HCT116 (cell line): ENCODE measurements around the gene E2F6. TPM values are rescaled to one million over a fixed set of nuclear protein-coding genes. Genes with fewer than 3 reads are reported as not detected.

Source experiments
- ATAC-seq: fragments of 200-7000 bp; cut with Tn5 transposase; 2 replicates; pipeline ENCODE4 v1.9.1; 2020; ENCODE audit warnings: mild to moderate bottlenecking, moderate library complexity
- BruUV-seq: library from RNA; stranded (reverse); fragments of 400-500 nt; replicated peaks from 2 replicates; lab custom pipeline; 2021; lab: Mats Ljungman, UMichigan
- CTCF ChIA-PET: fragments of 300-600 bp; sonication (Branson Sonifier 250); formaldehyde crosslinking; loops from one replicate; lab custom pipeline; 2021; ENCODE audit warnings: antibody characterized with exemption; lab: Charles Lee
- POLR2A ChIA-PET: fragments of 300-600, 350-600 bp; sonication (Branson Sonifier 250); formaldehyde crosslinking; loops from one replicate; lab custom pipeline; 2021; ENCODE audit warnings: antibody characterized with exemption; lab: Charles Lee
- RAD21 ChIA-PET, 2 experiments: fragments of 300-600 bp; sonication (Branson Sonifier 250); formaldehyde crosslinking; loops; one replicate each; lab custom pipeline; 2023; ENCODE audit warnings: low total read pairs in 2 of 2; ENCODE audit not compliant: uncharacterized antibody in 2 of 2, unreplicated experiment in 2 of 2, low non-redundant PET in 1 of 2; lab: Charles Lee
- DNase-seq: peaks from one replicate; pipeline ENCODE4 v3.0.0-alpha.2; 2010; ENCODE audit warnings: low read depth, low spot score
- H2AFZ ChIP-seq: fragments of 200-600 bp; shearing (Covaris generic), sonication (generic); 2 replicates; pipeline ENCODE4 v1.6.1; 2017; ENCODE audit warnings: low read depth, mixed run types, mixed read lengths, antibody characterized with exemption, low read length; ENCODE audit not compliant: poor library complexity, severe bottlenecking
- H3K27ac ChIP-seq: 2 replicates; pipeline ENCODE4 v1.5.1; 2012; ENCODE audit warnings: low read depth, low read length
- H3K27me3 ChIP-seq: fragments of 200-600 bp; sonication (generic); 2 replicates; pipeline ENCODE4 v1.6.1; 2016; ENCODE audit warnings: mixed run types, low read length, mixed read lengths; ENCODE audit not compliant: insufficient read depth
- H3K36me3 ChIP-seq, 2 experiments: fragments of 200-500 bp in 1 of 2; fragments of 200-600 bp in 1 of 2; sonication (Bioruptor generic) in 1 of 2; sonication (generic) in 1 of 2; 2 replicates each; pipeline versions ENCODE4 v1.5.1 to v1.6.1; 2014 to 2016; ENCODE audit warnings: low read length in 2 of 2, inconsistent platforms in 1 of 2, mixed read lengths in 1 of 2, mixed run types in 1 of 2; ENCODE audit not compliant: insufficient read depth in 2 of 2, control insufficient read depth in 1 of 2
- H3K4me1 ChIP-seq, 2 experiments: fragments of 200-600 bp in 1 of 2; sonication (generic) in 1 of 2; 2 replicates each; pipeline versions ENCODE4 v1.5.1 to v1.6.1; 2012 to 2017; ENCODE audit warnings: low read length in 2 of 2, inconsistent platforms in 1 of 2, mild to moderate bottlenecking in 1 of 2, mixed read lengths in 1 of 2, mixed run types in 1 of 2, moderate library complexity in 1 of 2; ENCODE audit not compliant: insufficient read depth in 2 of 2, control insufficient read depth in 1 of 2
- H3K4me2 ChIP-seq: fragments of 200-600 bp; sonication (generic); 2 replicates; pipeline ENCODE4 v1.6.1; 2017; ENCODE audit warnings: mixed run types, low read length, mixed read lengths
- H3K4me3 ChIP-seq, 2 experiments: fragments of 200-600 bp in 1 of 2; sonication (generic) in 1 of 2; replicated peaks in 1 of 2; 2 replicates each; pipeline ENCODE4 v1.5.1; 2011 to 2016; ENCODE audit warnings: low read length in 2 of 2, control low read depth in 1 of 2, low read depth in 1 of 2, mild to moderate bottlenecking in 1 of 2, mixed read lengths in 1 of 2, mixed run types in 1 of 2
- H3K79me2 ChIP-seq: fragments of 200-600 bp; sonication (generic); 2 replicates; pipeline ENCODE4 v1.6.1; 2017; ENCODE audit warnings: mild to moderate bottlenecking, mixed run types, low read length, moderate library complexity, mixed read lengths; ENCODE audit not compliant: insufficient read depth
- H3K9ac ChIP-seq: fragments of 200-600 bp; sonication (generic); 2 replicates; pipeline ENCODE4 v1.6.1; 2016; ENCODE audit warnings: low read length, mixed read lengths
- H3K9me2 ChIP-seq: fragments of 200-600 bp; sonication (generic), shearing (Covaris generic); 2 replicates; pipeline ENCODE4 v1.6.1; 2017; ENCODE audit warnings: mixed run types, mild to moderate bottlenecking, moderate library complexity; ENCODE audit not compliant: insufficient read depth
- H3K9me3 ChIP-seq, 2 experiments: fragments of 200-500 bp in 1 of 2; fragments of 200-600 bp in 1 of 2; sonication (Bioruptor generic) in 1 of 2; sonication (generic) in 1 of 2; 2 replicates each; pipeline ENCODE4 v1.6.1; 2014 to 2017; ENCODE audit warnings: low read length in 2 of 2, mixed read lengths in 2 of 2, inconsistent platforms in 1 of 2, low read depth in 1 of 2, mild to moderate bottlenecking in 1 of 2, mixed run types in 1 of 2, moderate library complexity in 1 of 2; ENCODE audit not compliant: control insufficient read depth in 1 of 2, insufficient read depth in 1 of 2
- H4K20me1 ChIP-seq: fragments of 200-600 bp; sonication (generic), shearing (Covaris generic); 2 replicates; pipeline ENCODE4 v1.6.1; 2017; ENCODE audit warnings: mixed run types, mild to moderate bottlenecking, moderate library complexity; ENCODE audit not compliant: insufficient read depth
- ATF3 ChIP-seq: IDR thresholded peaks from 2 replicates; pipeline ENCODE4 v1.6.1; 2012
- CEBPB ChIP-seq: IDR thresholded peaks from 2 replicates; pipeline ENCODE4 v1.6.1; 2012; ENCODE audit warnings: low read depth
- CTCF ChIP-seq, 3 experiments: fragments of 200-600 bp in 1 of 3; sonication (generic) in 1 of 3; IDR thresholded peaks in 2 of 3; conservative IDR thresholded peaks in 1 of 3; 2 replicates each; pipeline ENCODE4 v1.5.1; 2012 to 2017; ENCODE audit warnings: low read depth in 2 of 3, low read length in 2 of 3, antibody characterized with exemption in 1 of 3, borderline replicate concordance in 1 of 3, control low read depth in 1 of 3, mild to moderate bottlenecking in 1 of 3, mixed read lengths in 1 of 3, mixed run types in 1 of 3, moderate library complexity in 1 of 3; ENCODE audit not compliant: insufficient read depth in 1 of 3
- EGR1 ChIP-seq: IDR thresholded peaks from 2 replicates; pipeline ENCODE4 v1.6.1; 2012; ENCODE audit warnings: low read depth
- ELF1 ChIP-seq: IDR thresholded peaks from 2 replicates; pipeline ENCODE4 v1.6.1; 2012; ENCODE audit warnings: low read depth, borderline replicate concordance
- EZH2 ChIP-seq: fragments of 200-600 bp; sonication (generic); IDR thresholded peaks from 2 replicates; pipeline ENCODE4 v1.6.1; 2017; ENCODE audit warnings: antibody characterized with exemption, mixed run types
- EZH2phosphoT487 ChIP-seq: fragments of 200-600 bp; IDR thresholded peaks from 2 replicates; pipeline ENCODE4 v1.6.1; 2018; ENCODE audit warnings: antibody characterized with exemption, borderline replicate concordance
- FOSL1 ChIP-seq: IDR thresholded peaks from 2 replicates; pipeline ENCODE4 v1.6.1; 2012; ENCODE audit warnings: low read depth
- JUND ChIP-seq: IDR thresholded peaks from 2 replicates; pipeline ENCODE4 v1.6.1; 2012
- MAX ChIP-seq: IDR thresholded peaks from 2 replicates; pipeline ENCODE4 v1.6.1; 2012
- POLR2A ChIP-seq: IDR thresholded peaks from 2 replicates; pipeline ENCODE4 v1.7.0; 2011; ENCODE audit warnings: borderline replicate concordance; ENCODE audit not compliant: insufficient read depth, insufficient read length; ENCODE audit errors: extremely low read depth
- POLR2AphosphoS5 ChIP-seq: IDR thresholded peaks from 2 replicates; pipeline ENCODE4 v1.6.1; 2011; ENCODE audit warnings: mild to moderate bottlenecking, low read depth, low read length, moderate library complexity
- SIN3A ChIP-seq: IDR thresholded peaks from 2 replicates; pipeline ENCODE4 v1.6.1; 2012; ENCODE audit warnings: low read depth
- SRF ChIP-seq: IDR thresholded peaks from 2 replicates; pipeline ENCODE4 v1.6.1; 2012; ENCODE audit warnings: low read depth
- TCF7L2 ChIP-seq: IDR thresholded peaks from 2 replicates; pipeline ENCODE4 v1.7.0; 2011; ENCODE audit warnings: borderline replicate concordance, inconsistent platforms; ENCODE audit not compliant: insufficient read depth, insufficient read length; ENCODE audit errors: extremely low read depth
- YY1 ChIP-seq: IDR thresholded peaks from 2 replicates; pipeline ENCODE4 v1.6.1; 2011; ENCODE audit warnings: low read length, low read depth, moderate library complexity, mild to moderate bottlenecking; ENCODE audit not compliant: insufficient replicate concordance; ENCODE audit errors: extremely low read depth
- ZBTB33 ChIP-seq: IDR thresholded peaks from 2 replicates; pipeline ENCODE4 v1.6.1; 2011; ENCODE audit warnings: mild to moderate bottlenecking, low read length, moderate library complexity; ENCODE audit not compliant: insufficient replicate concordance; ENCODE audit errors: extremely low read depth
- ZFX ChIP-seq: fragments of 450-650 bp; IDR thresholded peaks from 2 replicates; pipeline ENCODE4 v1.6.1; 2017
- intact Hi-C: fragments of 100-400 bp; cut with micrococcal nuclease; formaldehyde crosslinking; loops from 2 replicates; pipeline ENCODE4 v1.10.0; 2022
- total RNA-seq: library from RNA; stranded (reverse); gene quantifications from one replicate; pipeline ENCODE4 v1.2.1, GENCODE V29; 2021; ENCODE audit not compliant: unreplicated experiment

E2F6 gene
- total RNA-seq, 1 experiment from 2014 or later, result 22.8 TPM

GRCh38 chr2:11480859-11481258 lies 14.9 kb upstream of the E2F6 start:
- Histone ChIP-seq H4K20me1 (no peaks in the 10 kb centered on the region), H3K36me3 (no peaks in the 10 kb centered on the region), H3K79me2 (no peaks in the 10 kb centered on the region), H3K4me2 (no peak overlapping the region), H3K4me3 (no peak overlapping the region), H3K4me1 (peaks cover 4 to 15% of the 10 kb centered on the region in 2 experiments; a peak in 2 of 4 replicates), H3K9ac (no peak overlapping the region), H2AFZ (no peak overlapping the region), H3K9me3 (no peaks in the 10 kb centered on the region), H3K9me2 (no peaks in the 10 kb centered on the region), H3K27me3 (no peaks in the 10 kb centered on the region), H3K27ac (no peak overlapping the region)
- ChIA-PET POLR2A (no interaction called here), CTCF (interaction anchor here (0.8 to 8.6 kb wide), 2 partner anchors 103 to 167 kb away, joined by 3 to 159 read pairs; no protein-coding TSS in a partner anchor), RAD21 (no interaction called here)
- intact Hi-C loops, result no loop called here
- ATAC-seq (no peak), DNase-seq (no peak)
- no TSS peak for BruUV-seq
- TF ChIP-seq JUND, result no peak

GRCh38 chr2:11480406-11480805 lies 14.4 kb upstream of the E2F6 start:
- H3K27me3 ChIP-seq, result no peaks in the 10 kb centered on the region
- H3K4me2 ChIP-seq, result no peak overlapping the region
- DNase-seq (no peak), ATAC-seq (no peak)
- H3K36me3 ChIP-seq, result no peaks in the 10 kb centered on the region
- H3K9me2 ChIP-seq, result no peaks in the 10 kb centered on the region
- H3K4me3 ChIP-seq, result no peak overlapping the region
- no TSS peak for BruUV-seq
- H4K20me1 ChIP-seq, result no peaks in the 10 kb centered on the region
- H3K79me2 ChIP-seq, result no peaks in the 10 kb centered on the region
- ChIA-PET RAD21 (no interaction called here), CTCF (interaction anchor here (0.8 to 8.6 kb wide), 4 partner anchors 104 to 349 kb away, joined by 3 to 159 read pairs (median 4); a partner anchor contains a TSS), POLR2A (no interaction called here)
- H3K27ac ChIP-seq, result no peak overlapping the region
- H3K9ac ChIP-seq, result no peak overlapping the region
- intact Hi-C loops, result no loop called here
- no peak overlapping the region for H2AFZ ChIP-seq
- no peaks in the 10 kb centered on the region for H3K9me3 ChIP-seq
- H3K4me1 ChIP-seq, result peaks cover 4 to 15% of the 10 kb centered on the region in 2 experiments; a peak in 2 of 4 replicates
- no peak for TF ChIP-seq EZH2
- TF ChIP-seq ELF1, result no peak
- TF ChIP-seq CTCF (IDR thresholded peaks at IDR 0.05 in 2 of 3, conservative IDR thresholded peaks at IDR 0.05 in 1 of 3; ENCODE audit: borderline replicate concordance in 1 of 3, insufficient read depth in 1 of 3, low read depth in 2 of 3, low read length in 2 of 3), result no peak
- no peak for TF ChIP-seq CEBPB
- TF ChIP-seq EGR1, result no peak
- no peak for TF ChIP-seq YY1
- TF ChIP-seq SRF, result no peak
- TF ChIP-seq SIN3A, result no peak
- TF ChIP-seq ATF3, result no peak
- no peak for TF ChIP-seq EZH2phosphoT487
- no peak for TF ChIP-seq ZFX
- no peak for TF ChIP-seq TCF7L2
- TF ChIP-seq FOSL1, result no peak
- no peak for TF ChIP-seq MAX
- TF ChIP-seq ZBTB33, result no peak
- no peak for TF ChIP-seq POLR2A
- TF ChIP-seq POLR2AphosphoS5, result no peak
